Gastrocnemius medialis (tissue), 4 donors: ENCODE results near the gene OR51S1. TPM values are rescaled to one million over a fixed set of nuclear protein-coding genes. Genes with fewer than 3 reads are reported as not detected.
"Not testable (repeated sequence)": the region's sequence is repeated elsewhere in the genome, so short reads cannot be mapped to it uniquely, and the experiment has no call there.

ENCODE experiments used
- ATAC-seq, 2 donors: fragments of 150-250 bp; one replicate each; pipeline ENCODE4 v1.9.1; 2016
- DNase-seq, 2 donors: peaks; one replicate each; pipeline ENCODE4 v3.0.0-alpha.2; 2019
- H3K27ac ChIP-seq, 4 donors: fragments of 200-600 bp; sonication (generic); 1 replicate in 1 of 4; 2 replicates in 3 of 4; pipeline ENCODE4 v1.5.1; 2016 to 2018; ENCODE audit warnings: mild to moderate bottlenecking in 2 of 4, moderate library complexity in 1 of 4
- H3K27me3 ChIP-seq, 3 donors: fragments of 200-600 bp; sonication (generic) in 2 of 3; 1 replicate in 1 of 3; 2 replicates in 2 of 3; pipeline versions ENCODE4 v1.5.1 to v1.6.0; 2016 to 2019; ENCODE audit warnings: mild to moderate bottlenecking in 1 of 3, moderate library complexity in 1 of 3
- H3K36me3 ChIP-seq, 2 donors: fragments of 200-600 bp; sonication (generic) in 1 of 2; one replicate each; pipeline ENCODE4 v1.5.1; 2017 to 2018
- H3K4me1 ChIP-seq, 2 donors: fragments of 200-600 bp; sonication (generic) in 1 of 2; one replicate each; pipeline ENCODE4 v1.5.1; 2016 to 2017; ENCODE audit warnings: mild to moderate bottlenecking in 2 of 2
- H3K4me3 ChIP-seq, 4 donors: fragments of 200-600 bp; sonication (generic) in 3 of 4; 1 replicate in 1 of 4; 2 replicates in 3 of 4; pipeline ENCODE4 v1.5.1; 2016 to 2019; ENCODE audit warnings: mild to moderate bottlenecking in 2 of 4
- H3K9me3 ChIP-seq, 3 donors: fragments of 200-600 bp; sonication (generic) in 2 of 3; 1 replicate in 1 of 3; 2 replicates in 2 of 3; pipeline ENCODE4 v1.5.1; 2016 to 2019
- CTCF ChIP-seq, 5 experiments: fragments of 450-650 bp in 3 of 5; fragments of 200-600 bp in 2 of 5; sonication (generic) in 2 of 5; IDR thresholded peaks in 4 of 5; conservative IDR thresholded peaks in 1 of 5; 1 replicate in 4 of 5; 2 replicates in 1 of 5; pipeline ENCODE4 v1.5.1; 2016 to 2019; ENCODE audit warnings: antibody characterized with exemption in 5 of 5, mild to moderate bottlenecking in 3 of 5, moderate library complexity in 3 of 5
- POLR2A ChIP-seq, 2 donors: fragments of 450-650 bp; IDR thresholded peaks; one replicate each; pipeline ENCODE4 v1.6.1; 2017; ENCODE audit warnings: antibody characterized with exemption in 2 of 2, mild to moderate bottlenecking in 2 of 2, moderate library complexity in 2 of 2
- in situ Hi-C, 4 donors: fragments of 200-750 bp; cut with MboI; loops; one replicate each; pipeline versions ENCODE4 v1.15.0 to v1.8.0; 2017; ENCODE audit warnings: low sequenced_read_pairs in 4 of 4
- intact Hi-C: fragments of 100-400 bp; cut with DNase I; formaldehyde crosslinking; loops from one replicate; pipeline ENCODE4 v1.15.1; 2023; ENCODE audit warnings: low total_unique reads
- total RNA-seq, 4 donors: library from RNA; depleted of rRNA; stranded (reverse); fragments of >200 nt; gene quantifications; one replicate each; pipeline versions ENCODE4 v1.1.0 to v1.2.3, GENCODE V29; 2016

OR51S1 gene
- total RNA-seq, 4 donors from 2014 or later: not detected

- Histone ChIP-seq H3K27ac (no peak overlapping the region), H3K4me1 (no peaks in the 10 kb centered on the region), H3K9me3 (no peaks in the 10 kb centered on the region), H3K4me3 (no peak overlapping the region), H3K27me3 (no peaks in the 10 kb centered on the region), H3K36me3 (no peaks in the 10 kb centered on the region)
- intact Hi-C loops (no loop called here), in situ Hi-C loops (no loop called here)
- TF ChIP-seq CTCF (IDR thresholded peaks at IDR 0.05 in 4 of 5, conservative IDR thresholded peaks at IDR 0.05 in 1 of 5) (no peak), POLR2A (IDR thresholded peaks at IDR 0.05) (no peak)
- no peak for DNase-seq
- no peak for ATAC-seq
Observed at GRCh38 chr11:4865855-4866254, 16.8 kb upstream of the OR51S1 start.

GRCh38 chr11:4863876-4864275, 14.9 kb upstream of the OR51S1 start:
- in situ Hi-C loops: no loop called here
- ATAC-seq: no peak

GRCh38 chr11:4862447-4863236, 13.6 kb upstream of the OR51S1 start:
- no peak for DNase-seq
- ATAC-seq: no peak
- Histone ChIP-seq H3K27me3 (no peaks in the 10 kb centered on the region), H3K4me1 (no peaks in the 10 kb centered on the region), H3K36me3 (no peaks in the 10 kb centered on the region), H3K27ac (no peak overlapping the region), H3K4me3 (no peak overlapping the region), H3K9me3 (no peaks in the 10 kb centered on the region)
- in situ Hi-C loops (no loop called here), intact Hi-C loops (no loop called here)
- TF ChIP-seq POLR2A (IDR thresholded peaks at IDR 0.05) (no peak), CTCF (IDR thresholded peaks at IDR 0.05 in 4 of 5, conservative IDR thresholded peaks at IDR 0.05 in 1 of 5) (no peak)

More at GRCh38 chr11:4863876-4864275, 14.9 kb upstream of the OR51S1 start:
- no peak overlapping the region for H3K27ac ChIP-seq
- no peak overlapping the region for H3K4me3 ChIP-seq
- H3K9me3 ChIP-seq: no peaks in the 10 kb centered on the region
- no peaks in the 10 kb centered on the region for H3K36me3 ChIP-seq
- intact Hi-C loops: no loop called here
- H3K27me3 ChIP-seq: no peaks in the 10 kb centered on the region
- H3K4me1 ChIP-seq: no peaks in the 10 kb centered on the region
- TF ChIP-seq CTCF (IDR thresholded peaks at IDR 0.05 in 4 of 5, conservative IDR thresholded peaks at IDR 0.05 in 1 of 5) (no peak), POLR2A (IDR thresholded peaks at IDR 0.05) (no peak)
- no peak for DNase-seq

GRCh38 chr11:4854286-4854685, 5.3 kb upstream of the OR51S1 start:
- DNase-seq, H3K27ac ChIP-seq, H3K4me3 ChIP-seq, intact Hi-C loops, in situ Hi-C loops, H3K36me3 ChIP-seq, H3K4me1 ChIP-seq, H3K9me3 ChIP-seq, ATAC-seq, H3K27me3 ChIP-seq: not testable (repeated sequence)

- no peaks in the 10 kb centered on the region for H3K27me3 ChIP-seq
- no peaks in the 10 kb centered on the region for H3K4me1 ChIP-seq
- DNase-seq (no peak), ATAC-seq (no peak)
- H3K27ac ChIP-seq: no peak overlapping the region
- no peaks in the 10 kb centered on the region for H3K9me3 ChIP-seq
- intact Hi-C loops (no loop called here), in situ Hi-C loops (no loop called here)
- no peaks in the 10 kb centered on the region for H3K36me3 ChIP-seq
- TF ChIP-seq POLR2A (IDR thresholded peaks at IDR 0.05): no peak
- TF ChIP-seq CTCF (IDR thresholded peaks at IDR 0.05 in 4 of 5, conservative IDR thresholded peaks at IDR 0.05 in 1 of 5): no peak
- no peak overlapping the region for H3K4me3 ChIP-seq
Observed at GRCh38 chr11:4851033-4851432, 2.0 kb upstream of the OR51S1 start.
